Psoas muscle (tissue), 8 donors: ENCODE results near the gene RPS6KA2. TPM values are rescaled to one million over a fixed set of nuclear protein-coding genes. Genes with fewer than 3 reads are reported as not detected.

Experiments used
- ATAC-seq, 4 donors: fragments of 200-7000 bp; cut with Tn5 transposase; one replicate each; pipeline ENCODE4 v1.9.1; 2020; ENCODE audit warnings: moderate library complexity in 3 of 4, mild to moderate bottlenecking in 2 of 4
- DNase-seq, 2 donors: peaks; one replicate each; pipeline ENCODE4 v3.0.0-alpha.2; 2020
- H3K27ac ChIP-seq: fragments of 200-600 bp; one replicate; pipeline ENCODE4 v1.8.0; 2022
- H3K27me3 ChIP-seq, 3 donors: fragments of 200-600 bp in 1 of 3; one replicate each; pipeline versions ENCODE4 v1.6.1 to v1.8.0; 2013 to 2022; ENCODE audit warnings: low read length in 2 of 3, mild to moderate bottlenecking in 2 of 3, moderate library complexity in 1 of 3; ENCODE audit not compliant: insufficient read depth in 3 of 3
- H3K36me3 ChIP-seq, 2 donors: fragments of 200-600 bp in 1 of 2; one replicate each; pipeline versions ENCODE4 v1.6.1 to v1.8.0; 2013 to 2022; ENCODE audit warnings: low read depth in 1 of 2, mild to moderate bottlenecking in 1 of 2, moderate library complexity in 1 of 2; ENCODE audit not compliant: insufficient read depth in 1 of 2
- H3K4me1 ChIP-seq: fragments of 200-600 bp; one replicate; pipeline ENCODE4 v1.8.0; 2022
- H3K4me3 ChIP-seq: fragments of 200-600 bp; one replicate; pipeline ENCODE4 v1.8.0; 2022; ENCODE audit warnings: mild to moderate bottlenecking
- H3K9me3 ChIP-seq: fragments of 200-600 bp; one replicate; pipeline ENCODE4 v1.8.0; 2022
- CTCF ChIP-seq: fragments of 200-600 bp; IDR thresholded peaks from one replicate; pipeline ENCODE4 v1.8.0; 2022; ENCODE audit warnings: antibody characterized with exemption
- WGBS, 3 donors: extraction: QIAGEN DNeasy Blood & Tissue Kit; methylation state at CpG; one replicate each; pipeline versions ENCODE4 v1.1.6 to v1.1.7; 2013; 5-methylcytosine and 5-hydroxymethylcytosine counted together
- intact Hi-C, 2 donors: fragments of 100-400 bp; cut with DNase I; formaldehyde crosslinking; loops; one replicate each; pipeline versions ENCODE4 v1.11.0 to v1.14.2; 2022
- polyA plus RNA-seq, 3 donors: library from polyadenylated mRNA; stranded (reverse); fragments of 200-250 nt; gene quantifications; one replicate each; pipeline ENCODE4 v1.2.3, GENCODE V29; 2013
- total RNA-seq, 4 donors: library from RNA; stranded (reverse); fragmentation: NEBNext Ultra II Directional in 2 of 4; extraction: Animal tissue kit (Norgen Biotek cat#: 25700) in 2 of 4; gene quantifications; one replicate each; pipeline versions ENCODE4 v1.2.1 to v1.2.4, GENCODE V29; 2021 to 2023
- donor health status: healthy with polysubstance abuse.
- donor health status: DM: no; HTN: no; CAD: no; lungs with moderate emphysema.
- donor health status: Bipolar disorder and iron deficiency.
- donor health status: healthy.
- donor health status: DM: yes; HTN: yes; CAD: no.
- donor health status: DM: no; HTN: no; CAD: no.
- donor health status: DM: no; HTN: no; CAD: no.
- donor health status: DM: yes; HTN: yes; CAD: no.

Gene RPS6KA2
- total and polyA plus RNA-seq, 7 donors = 7.8 to 40.4 (median 20.0) TPM

- intact Hi-C loops = no loop called here
- no peaks in the 10 kb centered on the region for H3K36me3 ChIP-seq
- ATAC-seq (no peak), DNase-seq (no peak)
- H3K27ac ChIP-seq = no peak overlapping the region
- TF ChIP-seq CTCF = no peak
- no peaks in the 10 kb centered on the region for H3K9me3 ChIP-seq
- WGBS, 3 donors = 72 to 84% (median 80%) methylated on average over 6 of the region's 6 CpGs
- no peaks in the 10 kb centered on the region for H3K27me3 ChIP-seq
- no peak overlapping the region for H3K4me3 ChIP-seq
- peaks cover 17% of the 10 kb centered on the region for H3K4me1 ChIP-seq
Observed at GRCh38 chr6:166655251-166655650, 28.2 kb upstream of the RPS6KA2 start.

GRCh38 chr6:166654573-166654972, 27.5 kb upstream of the RPS6KA2 start:
- 70 to 82% (median 73%) methylated on average over 7 of the region's 7 CpGs for WGBS, 3 donors
- Histone ChIP-seq H3K27ac (no peak overlapping the region), H3K4me1 (peaks cover 13% of the 10 kb centered on the region), H3K27me3 (no peaks in the 10 kb centered on the region), H3K36me3 (no peaks in the 10 kb centered on the region), H3K9me3 (no peaks in the 10 kb centered on the region), H3K4me3 (no peak overlapping the region)
- TF ChIP-seq CTCF = no peak
- intact Hi-C loops = no loop called here
- DNase-seq = no peak
- no peak for ATAC-seq

GRCh38 chr6:166653639-166653941, 26.5 kb upstream of the RPS6KA2 start:
- Histone ChIP-seq H3K4me3 (no peak overlapping the region), H3K9me3 (no peaks in the 10 kb centered on the region), H3K4me1 (peaks cover 3% of the 10 kb centered on the region), H3K27ac (no peak overlapping the region), H3K36me3 (no peaks in the 10 kb centered on the region), H3K27me3 (no peaks in the 10 kb centered on the region)
- WGBS, 3 donors = 92 to 96% (median 93%) methylated on average over 4 of the region's 4 CpGs
- TF ChIP-seq CTCF = no peak
- ATAC-seq (no peak), DNase-seq (no peak)
- intact Hi-C loops = no loop called here

- Histone ChIP-seq H3K27me3 (no peaks in the 10 kb centered on the region), H3K36me3 (no peaks in the 10 kb centered on the region), H3K4me1 (no peaks in the 10 kb centered on the region), H3K27ac (no peak overlapping the region), H3K9me3 (no peaks in the 10 kb centered on the region), H3K4me3 (no peak overlapping the region)
- no peak for DNase-seq
- ATAC-seq = no peak
- TF ChIP-seq CTCF = no peak
- intact Hi-C loops = no loop called here
- 81 to 84% (median 84%) methylated on average over 12 of the region's 12 CpGs for WGBS, 3 donors
Observed at GRCh38 chr6:166650824-166651807, 24.1 kb upstream of the RPS6KA2 start.
